WTC11 (cell line): ENCODE data around the gene YIF1B. TPM values are rescaled to one million over a fixed set of nuclear protein-coding genes. Genes with fewer than 3 reads are reported as not detected.

Source experiments
- E2F1 ChIP-seq: sonication (generic); formaldehyde crosslinking; IDR thresholded peaks from 2 replicates; pipeline ENCODE4 v1.8.0; 2022; ENCODE audit warnings: mild to moderate bottlenecking, missing genetic modification reagents
- E2F4 ChIP-seq: sonication (generic); formaldehyde crosslinking; IDR thresholded peaks from 2 replicates; pipeline ENCODE4 v1.8.1; 2022; ENCODE audit warnings: low read depth, mild to moderate bottlenecking, moderate library complexity, missing genetic modification reagents, borderline replicate concordance
- EMX1 ChIP-seq: fragments of 250-450 bp; sonication (Bioruptor Pico); IDR thresholded peaks from 2 replicates; pipeline ENCODE4 v1.8.0; 2021; ENCODE audit warnings: mild to moderate bottlenecking
- ETV6 ChIP-seq: sonication (generic); formaldehyde crosslinking; IDR thresholded peaks from 2 replicates; pipeline ENCODE4 v1.8.1; 2022; ENCODE audit warnings: mild to moderate bottlenecking, missing genetic modification reagents
- GTF2I ChIP-seq: fragments of 250-450 bp; sonication (Bioruptor Pico); conservative IDR thresholded peaks from 2 replicates; pipeline ENCODE4 v1.4.0; 2021; ENCODE audit warnings: mild to moderate bottlenecking
- JAZF1 ChIP-seq: fragments of 250-450 bp; sonication (Bioruptor Pico); IDR thresholded peaks from 2 replicates; pipeline ENCODE4 v1.9.0; 2021; ENCODE audit warnings: moderate library complexity, mild to moderate bottlenecking, inconsistent platforms
- MYBL2 ChIP-seq: sonication (generic); formaldehyde crosslinking; IDR thresholded peaks from 2 replicates; pipeline ENCODE4 v1.8.1; 2023; ENCODE audit warnings: mild to moderate bottlenecking, moderate library complexity, missing genetic modification reagents
- NFE2L1 ChIP-seq: sonication (generic); formaldehyde crosslinking; IDR thresholded peaks from 2 replicates; pipeline ENCODE4 v1.8.1; 2023; ENCODE audit warnings: missing genetic modification reagents
- SOX15 ChIP-seq: fragments of 250-450 bp; sonication (Bioruptor Pico); IDR thresholded peaks from 2 replicates; pipeline ENCODE4 v1.9.0; 2021; ENCODE audit warnings: mild to moderate bottlenecking
- TP53 ChIP-seq: sonication (generic); formaldehyde crosslinking; IDR thresholded peaks from 2 replicates; pipeline ENCODE4 v1.8.1; 2023; ENCODE audit warnings: mild to moderate bottlenecking, missing genetic modification reagents
- ZNF219 ChIP-seq: sonication (generic); formaldehyde crosslinking; IDR thresholded peaks from 2 replicates; pipeline ENCODE4 v1.8.0; 2023; ENCODE audit warnings: missing genetic modification reagents, mild to moderate bottlenecking, borderline replicate concordance
- ZNF232 ChIP-seq: sonication (generic); formaldehyde crosslinking; IDR thresholded peaks from 2 replicates; pipeline ENCODE4 v1.8.0; 2022; ENCODE audit warnings: mild to moderate bottlenecking, missing genetic modification reagents
- ZNF532 ChIP-seq: fragments of 250-450 bp; sonication (Bioruptor Pico); IDR thresholded peaks from 2 replicates; pipeline ENCODE4 v1.9.0; 2021; ENCODE audit warnings: mild to moderate bottlenecking, borderline replicate concordance
- total RNA-seq: library from RNA; stranded (reverse); gene quantifications from 3 replicates; pipeline ENCODE4 v1.2.3, GENCODE V29; 2021
- TF ChIP-seq, protein P1 (sequence below): sonication (generic); formaldehyde crosslinking; IDR thresholded peaks from 2 replicates; pipeline ENCODE4 v1.8.1; 2022; ENCODE audit warnings: mild to moderate bottlenecking, moderate library complexity, missing genetic modification reagents
- TF ChIP-seq, protein P2 (sequence below): fragments of 250-450 bp; sonication (Bioruptor Pico); IDR thresholded peaks from 2 replicates; pipeline ENCODE4 v1.9.0; 2021; ENCODE audit warnings: mild to moderate bottlenecking
- TF ChIP-seq, protein P3 (sequence below): sonication (generic); formaldehyde crosslinking; IDR thresholded peaks from 2 replicates; pipeline ENCODE4 v1.8.1; 2023; ENCODE audit warnings: mild to moderate bottlenecking, missing genetic modification reagents, borderline replicate concordance
- TF ChIP-seq, protein P4 (sequence below): sonication (generic); formaldehyde crosslinking; IDR thresholded peaks from 2 replicates; pipeline ENCODE4 v1.8.1; 2022; ENCODE audit warnings: low read depth, missing genetic modification reagents, borderline replicate concordance
- TF ChIP-seq, protein P5 (sequence below): sonication (generic); formaldehyde crosslinking; IDR thresholded peaks from 2 replicates; pipeline ENCODE4 v1.8.1; 2023; ENCODE audit warnings: mild to moderate bottlenecking, missing genetic modification reagents

YIF1B gene
- total RNA-seq, 1 experiment from 2014 or later: 83.3 TPM

GRCh38 chr19:38319421-38320258, 3.9 kb upstream of the YIF1B start, which contains the start of gene KCNK6 (continued):
- 0 out of 2 replicates have a peak, but pooled peaks have one; percentile 73 for TF ChIP-seq MYBL2
- TF ChIP-seq, protein P1, sequence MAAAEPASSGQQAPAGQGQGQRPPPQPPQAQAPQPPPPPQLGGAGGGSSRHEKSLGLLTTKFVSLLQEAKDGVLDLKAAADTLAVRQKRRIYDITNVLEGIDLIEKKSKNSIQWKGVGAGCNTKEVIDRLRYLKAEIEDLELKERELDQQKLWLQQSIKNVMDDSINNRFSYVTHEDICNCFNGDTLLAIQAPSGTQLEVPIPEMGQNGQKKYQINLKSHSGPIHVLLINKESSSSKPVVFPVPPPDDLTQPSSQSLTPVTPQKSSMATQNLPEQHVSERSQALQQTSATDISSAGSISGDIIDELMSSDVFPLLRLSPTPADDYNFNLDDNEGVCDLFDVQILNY (CRISPR knock-in tag): 0 out of 2 replicates have a peak, but pooled peaks have one; percentile 19
- no peak for TF ChIP-seq SOX15 (CRISPR knock-in tag)
- TF ChIP-seq EMX1: no peak
- no peak; the same call in 1 of the 2 replicates for TF ChIP-seq E2F4
- no peak for TF ChIP-seq JAZF1 (CRISPR knock-in tag)
- TF ChIP-seq, protein P2, sequence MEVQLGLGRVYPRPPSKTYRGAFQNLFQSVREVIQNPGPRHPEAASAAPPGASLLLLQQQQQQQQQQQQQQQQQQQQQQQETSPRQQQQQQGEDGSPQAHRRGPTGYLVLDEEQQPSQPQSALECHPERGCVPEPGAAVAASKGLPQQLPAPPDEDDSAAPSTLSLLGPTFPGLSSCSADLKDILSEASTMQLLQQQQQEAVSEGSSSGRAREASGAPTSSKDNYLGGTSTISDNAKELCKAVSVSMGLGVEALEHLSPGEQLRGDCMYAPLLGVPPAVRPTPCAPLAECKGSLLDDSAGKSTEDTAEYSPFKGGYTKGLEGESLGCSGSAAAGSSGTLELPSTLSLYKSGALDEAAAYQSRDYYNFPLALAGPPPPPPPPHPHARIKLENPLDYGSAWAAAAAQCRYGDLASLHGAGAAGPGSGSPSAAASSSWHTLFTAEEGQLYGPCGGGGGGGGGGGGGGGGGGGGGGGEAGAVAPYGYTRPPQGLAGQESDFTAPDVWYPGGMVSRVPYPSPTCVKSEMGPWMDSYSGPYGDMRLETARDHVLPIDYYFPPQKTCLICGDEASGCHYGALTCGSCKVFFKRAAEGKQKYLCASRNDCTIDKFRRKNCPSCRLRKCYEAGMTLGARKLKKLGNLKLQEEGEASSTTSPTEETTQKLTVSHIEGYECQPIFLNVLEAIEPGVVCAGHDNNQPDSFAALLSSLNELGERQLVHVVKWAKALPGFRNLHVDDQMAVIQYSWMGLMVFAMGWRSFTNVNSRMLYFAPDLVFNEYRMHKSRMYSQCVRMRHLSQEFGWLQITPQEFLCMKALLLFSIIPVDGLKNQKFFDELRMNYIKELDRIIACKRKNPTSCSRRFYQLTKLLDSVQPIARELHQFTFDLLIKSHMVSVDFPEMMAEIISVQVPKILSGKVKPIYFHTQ (CRISPR knock-in tag): no peak
- no peak for TF ChIP-seq ZNF232 (CRISPR knock-in tag)
- peak; percentile 45; the same call in 1 of the 2 replicates for TF ChIP-seq ZNF219 (CRISPR knock-in tag)
- TF ChIP-seq TP53: peak; percentile 71; the same call in 1 of the 2 replicates
- no peak for TF ChIP-seq E2F1 (CRISPR knock-in tag)
- no peak for TF ChIP-seq ZNF532
- peak; percentile 93 for TF ChIP-seq ETV6
- TF ChIP-seq, protein P3, sequence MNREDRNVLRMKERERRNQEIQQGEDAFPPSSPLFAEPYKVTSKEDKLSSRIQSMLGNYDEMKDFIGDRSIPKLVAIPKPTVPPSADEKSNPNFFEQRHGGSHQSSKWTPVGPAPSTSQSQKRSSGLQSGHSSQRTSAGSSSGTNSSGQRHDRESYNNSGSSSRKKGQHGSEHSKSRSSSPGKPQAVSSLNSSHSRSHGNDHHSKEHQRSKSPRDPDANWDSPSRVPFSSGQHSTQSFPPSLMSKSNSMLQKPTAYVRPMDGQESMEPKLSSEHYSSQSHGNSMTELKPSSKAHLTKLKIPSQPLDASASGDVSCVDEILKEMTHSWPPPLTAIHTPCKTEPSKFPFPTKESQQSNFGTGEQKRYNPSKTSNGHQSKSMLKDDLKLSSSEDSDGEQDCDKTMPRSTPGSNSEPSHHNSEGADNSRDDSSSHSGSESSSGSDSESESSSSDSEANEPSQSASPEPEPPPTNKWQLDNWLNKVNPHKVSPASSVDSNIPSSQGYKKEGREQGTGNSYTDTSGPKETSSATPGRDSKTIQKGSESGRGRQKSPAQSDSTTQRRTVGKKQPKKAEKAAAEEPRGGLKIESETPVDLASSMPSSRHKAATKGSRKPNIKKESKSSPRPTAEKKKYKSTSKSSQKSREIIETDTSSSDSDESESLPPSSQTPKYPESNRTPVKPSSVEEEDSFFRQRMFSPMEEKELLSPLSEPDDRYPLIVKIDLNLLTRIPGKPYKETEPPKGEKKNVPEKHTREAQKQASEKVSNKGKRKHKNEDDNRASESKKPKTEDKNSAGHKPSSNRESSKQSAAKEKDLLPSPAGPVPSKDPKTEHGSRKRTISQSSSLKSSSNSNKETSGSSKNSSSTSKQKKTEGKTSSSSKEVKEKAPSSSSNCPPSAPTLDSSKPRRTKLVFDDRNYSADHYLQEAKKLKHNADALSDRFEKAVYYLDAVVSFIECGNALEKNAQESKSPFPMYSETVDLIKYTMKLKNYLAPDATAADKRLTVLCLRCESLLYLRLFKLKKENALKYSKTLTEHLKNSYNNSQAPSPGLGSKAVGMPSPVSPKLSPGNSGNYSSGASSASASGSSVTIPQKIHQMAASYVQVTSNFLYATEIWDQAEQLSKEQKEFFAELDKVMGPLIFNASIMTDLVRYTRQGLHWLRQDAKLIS: no peak
- TF ChIP-seq NFE2L1: peak; percentile 59
- TF ChIP-seq, protein P4, sequence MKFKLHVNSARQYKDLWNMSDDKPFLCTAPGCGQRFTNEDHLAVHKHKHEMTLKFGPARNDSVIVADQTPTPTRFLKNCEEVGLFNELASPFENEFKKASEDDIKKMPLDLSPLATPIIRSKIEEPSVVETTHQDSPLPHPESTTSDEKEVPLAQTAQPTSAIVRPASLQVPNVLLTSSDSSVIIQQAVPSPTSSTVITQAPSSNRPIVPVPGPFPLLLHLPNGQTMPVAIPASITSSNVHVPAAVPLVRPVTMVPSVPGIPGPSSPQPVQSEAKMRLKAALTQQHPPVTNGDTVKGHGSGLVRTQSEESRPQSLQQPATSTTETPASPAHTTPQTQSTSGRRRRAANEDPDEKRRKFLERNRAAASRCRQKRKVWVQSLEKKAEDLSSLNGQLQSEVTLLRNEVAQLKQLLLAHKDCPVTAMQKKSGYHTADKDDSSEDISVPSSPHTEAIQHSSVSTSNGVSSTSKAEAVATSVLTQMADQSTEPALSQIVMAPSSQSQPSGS (CRISPR knock-in tag): no peak
- TF ChIP-seq, protein P5, sequence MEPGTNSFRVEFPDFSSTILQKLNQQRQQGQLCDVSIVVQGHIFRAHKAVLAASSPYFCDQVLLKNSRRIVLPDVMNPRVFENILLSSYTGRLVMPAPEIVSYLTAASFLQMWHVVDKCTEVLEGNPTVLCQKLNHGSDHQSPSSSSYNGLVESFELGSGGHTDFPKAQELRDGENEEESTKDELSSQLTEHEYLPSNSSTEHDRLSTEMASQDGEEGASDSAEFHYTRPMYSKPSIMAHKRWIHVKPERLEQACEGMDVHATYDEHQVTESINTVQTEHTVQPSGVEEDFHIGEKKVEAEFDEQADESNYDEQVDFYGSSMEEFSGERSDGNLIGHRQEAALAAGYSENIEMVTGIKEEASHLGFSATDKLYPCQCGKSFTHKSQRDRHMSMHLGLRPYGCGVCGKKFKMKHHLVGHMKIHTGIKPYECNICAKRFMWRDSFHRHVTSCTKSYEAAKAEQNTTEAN (CRISPR knock-in tag): peak; percentile 24; the same call in 1 of the 2 replicates
- 0 out of 2 replicates have a peak, but pooled peaks have one; percentile 15 for TF ChIP-seq GTF2I
